ENCODE measurements around the gene ZNF738.
A peak's percentile ranks its signal among the peaks of the same experiment; 100 is the strongest.
"Not testable (repeated sequence)": the region's sequence is repeated elsewhere in the genome, so short reads cannot be mapped to it uniquely, and the experiment has no call there.

Gene ZNF738

DNA sequence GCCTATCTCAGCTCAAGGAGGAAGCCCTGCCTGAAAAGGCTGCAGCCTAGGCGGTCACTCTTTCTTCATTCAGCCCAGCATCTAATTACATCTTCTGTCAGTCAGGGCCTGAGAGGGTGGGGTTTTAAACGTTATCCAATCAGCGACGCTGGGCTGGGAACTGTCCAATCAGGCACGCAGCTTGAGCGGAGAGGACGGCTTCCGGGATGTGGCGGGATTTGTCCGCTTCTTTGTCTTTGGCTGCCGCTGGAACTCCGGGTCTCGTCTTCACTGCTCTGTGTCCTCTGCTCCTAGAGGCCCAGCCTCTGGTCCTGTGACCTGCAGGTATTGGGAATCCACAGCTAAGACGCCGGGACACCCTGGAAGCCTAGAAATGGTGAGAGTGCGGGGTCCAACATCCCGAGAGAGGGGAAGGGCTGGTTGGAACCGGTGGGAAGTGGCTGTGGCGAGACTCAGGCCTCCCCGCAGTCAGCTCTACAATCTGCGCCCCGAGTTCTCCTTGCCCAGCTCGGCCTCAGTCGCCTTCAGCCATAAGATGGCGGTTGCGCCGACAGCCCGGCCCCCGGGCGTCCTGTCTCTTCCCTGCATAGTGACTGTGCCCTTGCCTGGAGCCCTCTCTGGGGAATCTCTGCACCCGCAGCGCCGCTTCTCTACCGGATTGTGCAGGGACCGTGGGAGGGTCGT, at the start of gene ZNF738:
ZNF738 (plus strand) TSS at position 233 of the 684 bp plus-strand sequence; CDS start at position 374, 141 bp downstream.
- DNase-seq (ENCODE audit: low read depth in 2 of 2) = peak; percentile 82 to 85

DNA sequence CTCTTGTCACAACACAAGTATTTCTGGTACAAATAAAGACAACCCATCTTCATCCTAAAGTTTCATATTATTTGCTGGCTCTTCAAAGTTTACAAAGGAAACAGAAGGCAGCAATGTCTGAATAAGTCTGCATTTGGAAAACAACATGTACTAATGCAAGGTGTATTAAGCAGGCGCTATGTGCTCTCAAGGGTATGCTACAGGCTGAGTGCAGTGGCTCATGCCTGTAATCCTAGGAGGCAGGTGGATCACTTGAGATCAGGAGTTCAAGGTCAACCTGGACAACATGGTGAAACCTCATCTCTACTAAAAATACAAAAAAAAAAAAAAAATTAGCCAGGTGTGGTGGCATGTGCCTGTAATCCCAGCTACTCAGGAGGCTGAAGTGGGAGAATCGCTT, 46.0 kb upstream of the ZNF738 start:
- DNase-seq (ENCODE audit: low read depth in 2 of 2) = not testable (repeated sequence)

DNA sequence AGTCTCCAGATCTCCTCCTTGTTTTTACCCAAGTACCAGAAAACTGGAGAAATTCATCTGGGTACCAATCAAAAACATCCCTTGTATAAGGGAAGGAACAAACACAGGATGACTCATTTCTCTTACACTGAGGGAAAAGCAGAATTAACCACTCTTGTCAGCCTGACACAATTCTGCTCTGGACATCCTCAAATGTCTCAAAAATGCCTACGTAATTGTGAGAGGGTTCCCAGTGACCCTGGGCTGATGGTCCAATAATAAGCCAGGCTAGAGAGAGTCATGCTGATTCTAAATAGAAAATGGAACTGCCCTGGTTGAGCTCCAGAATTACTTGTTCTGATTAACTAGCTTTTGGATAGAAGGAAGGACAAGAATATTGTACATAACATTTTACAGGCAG, 44.1 kb upstream of the ZNF738 start:
- no peak for DNase-seq (ENCODE audit: low read depth in 2 of 2)

DNA sequence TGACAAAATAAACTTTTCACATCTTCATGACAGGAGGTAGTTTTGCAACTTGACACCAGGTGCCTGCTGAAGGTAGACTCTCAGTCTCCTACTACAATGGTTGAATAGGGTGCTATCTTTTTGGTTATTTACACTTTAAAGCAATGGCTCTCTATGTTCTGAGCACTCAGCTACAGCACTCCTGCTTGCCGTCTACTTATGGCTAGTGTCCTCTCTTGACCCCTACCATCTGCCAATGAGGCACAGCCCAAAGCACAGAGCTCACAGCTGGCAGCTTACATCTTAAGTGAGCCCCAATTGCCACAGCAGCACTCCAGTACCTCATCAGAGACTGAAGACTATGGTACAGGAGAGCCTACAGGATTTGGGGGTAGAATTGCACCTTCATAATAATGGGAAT, 41.0 kb upstream of the ZNF738 start:
- no peak for DNase-seq (ENCODE audit: low read depth in 2 of 2)

DNA sequence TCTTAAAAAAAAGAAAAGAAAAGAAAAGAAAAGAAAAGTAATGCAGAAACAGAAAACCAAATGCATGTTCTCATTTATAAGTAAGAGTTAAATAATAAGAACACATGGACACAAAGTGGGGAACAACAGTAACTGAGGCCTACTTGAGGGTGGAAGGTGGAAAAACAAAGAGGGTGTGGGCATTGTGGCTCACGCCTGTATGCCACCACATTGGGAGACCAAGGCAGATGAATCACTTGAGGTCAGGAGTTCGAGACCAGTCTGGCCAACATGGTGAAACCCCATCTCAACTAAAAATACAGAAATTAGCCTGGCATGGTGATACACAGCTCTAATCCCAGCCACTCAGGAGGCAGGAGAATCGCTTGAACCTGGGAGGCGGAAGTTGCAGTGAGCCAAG, 37.7 kb upstream of the ZNF738 start:
- DNase-seq (ENCODE audit: low read depth in 2 of 2) = no peak

DNA sequence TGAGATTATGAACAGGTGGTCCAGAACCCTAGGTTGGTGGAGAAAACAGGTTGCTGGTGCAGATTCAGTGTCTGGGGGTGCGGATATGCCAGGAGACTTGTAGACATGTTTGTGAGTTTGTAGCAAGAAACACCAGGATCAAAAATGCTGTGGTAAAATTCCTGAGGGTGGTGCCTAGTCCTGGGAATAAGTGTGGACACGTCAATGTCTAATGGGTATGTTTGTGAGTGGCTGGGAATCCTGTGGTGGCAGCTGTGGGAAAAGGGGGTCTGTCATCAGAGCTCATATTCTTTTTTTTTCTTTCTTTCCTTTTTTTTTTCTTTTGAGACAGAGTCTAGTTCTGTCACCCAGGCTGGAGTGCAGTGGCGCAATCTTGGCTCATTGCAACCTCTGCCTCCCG, 36.8 kb upstream of the ZNF738 start:
- DNase-seq (ENCODE audit: low read depth in 2 of 2) = no peak

DNA sequence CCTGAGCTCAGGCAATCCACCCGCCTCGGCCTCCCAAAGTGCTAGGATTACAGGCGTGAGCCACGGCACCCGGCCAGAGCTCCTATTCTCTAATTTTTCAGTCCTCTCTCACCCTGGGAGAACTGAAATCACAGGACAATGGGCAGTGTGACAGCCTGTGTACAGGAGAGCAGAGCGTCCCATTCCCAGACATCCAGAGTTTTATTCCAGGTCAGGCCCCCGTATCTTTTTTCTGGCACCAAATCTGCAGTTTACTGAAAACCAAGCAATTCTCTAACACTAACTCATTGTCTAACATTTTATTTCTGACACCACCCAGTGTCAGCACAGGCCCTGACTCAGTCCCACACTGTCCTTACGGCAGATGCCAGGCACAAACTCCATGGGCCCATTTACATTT, 36.3 kb upstream of the ZNF738 start:
- DNase-seq (ENCODE audit: low read depth in 2 of 2) = no peak

DNA sequence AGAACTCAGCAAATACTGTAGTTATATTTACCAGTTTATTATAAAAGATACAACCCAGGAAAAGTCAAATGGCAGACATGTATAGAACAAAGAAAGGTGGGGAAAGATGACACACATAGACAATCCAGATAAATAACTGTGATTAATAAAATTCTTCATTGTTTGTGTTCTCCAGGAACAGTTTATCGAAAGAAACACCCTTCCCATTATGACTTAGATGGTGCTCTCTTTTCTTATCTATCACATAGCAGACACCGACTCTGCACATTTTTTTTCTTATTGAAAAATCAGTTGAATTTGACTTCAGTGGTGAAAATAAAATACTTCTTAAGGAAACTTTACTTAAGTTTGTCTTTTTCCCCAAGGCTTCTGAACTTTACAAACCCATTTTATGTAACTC, 35.8 kb upstream of the ZNF738 start:
- no peak for DNase-seq (ENCODE audit: low read depth in 2 of 2)

DNA sequence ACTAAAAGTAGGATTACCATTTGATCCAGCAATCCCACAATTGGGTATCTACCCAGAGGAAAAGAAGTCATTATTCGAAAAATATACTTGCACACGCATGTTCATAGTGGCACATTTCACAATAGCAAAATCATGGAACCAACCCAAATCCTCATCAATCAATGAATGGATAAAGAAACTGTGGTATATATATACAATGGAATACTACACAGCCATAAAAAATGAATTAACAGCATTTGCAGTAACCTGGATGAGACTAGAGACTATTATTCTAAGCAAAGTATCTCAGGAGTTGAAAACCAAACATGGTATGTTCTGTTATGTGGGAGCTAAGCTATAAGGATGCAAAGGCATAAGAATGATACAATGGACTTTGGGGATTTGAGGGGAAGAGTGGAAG, 32.6 kb upstream of the ZNF738 start:
- no peak for DNase-seq (ENCODE audit: low read depth in 2 of 2)

DNA sequence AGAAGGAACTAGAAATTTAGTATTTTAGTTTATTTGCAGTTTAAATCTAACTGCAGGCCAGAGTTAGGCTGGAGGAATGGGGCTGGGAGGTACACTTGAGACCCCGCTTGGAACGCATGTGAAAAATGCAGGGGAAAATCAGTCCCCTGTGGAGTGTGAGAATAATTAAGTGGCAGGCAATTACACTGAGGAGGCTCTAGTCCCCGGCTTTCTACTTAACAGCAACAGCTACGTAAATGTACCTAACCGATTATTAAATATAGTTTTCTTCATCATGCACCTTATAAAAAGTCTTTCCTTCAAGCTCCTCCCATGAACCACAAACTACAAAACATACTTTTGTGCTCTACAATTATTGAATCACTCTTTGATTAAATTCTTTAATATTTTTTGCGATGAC, 30.4 kb upstream of the ZNF738 start:
- DNase-seq (ENCODE audit: low read depth in 2 of 2) = no peak

DNA sequence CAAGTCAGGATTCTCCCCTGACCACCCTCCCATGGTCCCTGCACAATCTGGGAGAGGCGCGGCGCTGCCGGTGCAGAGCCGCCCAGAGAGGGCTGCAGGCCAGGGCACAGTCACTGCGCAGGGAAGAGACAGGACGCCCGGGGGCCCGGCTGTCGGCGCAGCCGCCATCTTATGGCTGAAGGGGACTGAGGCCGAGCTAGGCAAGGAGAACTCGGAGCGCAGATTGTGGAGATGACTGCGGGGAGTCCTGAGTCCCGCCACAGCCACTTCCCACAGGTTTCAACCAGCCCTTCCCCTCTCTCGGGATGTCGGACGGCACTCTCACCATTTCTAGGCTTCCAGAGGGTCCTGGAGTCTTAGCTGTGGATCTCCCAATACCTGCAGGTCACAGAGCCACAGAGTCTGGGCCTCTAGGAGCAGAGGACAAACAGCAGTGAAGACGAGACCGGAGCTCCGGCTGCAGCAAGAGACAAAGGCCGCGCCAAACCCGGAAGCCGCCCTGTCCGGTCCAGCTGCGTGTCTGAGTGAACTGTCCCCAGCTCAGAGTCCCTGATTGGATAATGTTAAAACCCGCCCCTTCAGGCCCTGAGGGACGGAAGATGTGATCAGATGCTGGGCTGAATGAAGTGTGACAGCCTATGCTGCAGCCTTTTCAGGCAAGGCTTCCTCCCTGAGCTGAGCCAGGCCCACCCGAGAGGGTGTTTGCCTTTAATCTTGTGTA, 29.8 kb upstream of the ZNF738 start, which contains the start of gene ZNF708:
ZNF708 (minus strand) TSS at position 526 of the 721 bp plus-strand sequence; CDS start at position 328, 198 bp downstream.
- peak; percentile 66 to 68 for DNase-seq (ENCODE audit: low read depth in 2 of 2)

DNA sequence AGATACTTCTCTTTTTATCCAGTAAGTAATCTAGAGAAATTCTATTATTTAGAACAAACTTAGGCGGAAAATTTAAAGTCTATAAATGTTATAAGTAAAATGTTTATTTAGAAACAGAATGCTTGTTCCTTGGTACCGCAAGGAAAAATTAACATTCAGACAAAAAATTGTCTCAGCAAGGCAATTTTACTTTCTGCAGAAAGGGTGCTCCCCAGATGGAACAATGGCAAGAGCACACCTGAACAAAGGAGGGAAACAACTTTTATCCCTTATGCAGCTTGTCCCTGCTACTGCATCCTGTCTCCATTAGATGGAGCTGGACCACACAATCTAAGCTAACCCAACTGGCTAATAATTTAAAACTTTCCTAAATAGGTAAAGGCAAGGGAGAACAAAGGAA, 23.1 kb upstream of the ZNF738 start:
- DNase-seq (ENCODE audit: low read depth in 2 of 2) = no peak

DNA sequence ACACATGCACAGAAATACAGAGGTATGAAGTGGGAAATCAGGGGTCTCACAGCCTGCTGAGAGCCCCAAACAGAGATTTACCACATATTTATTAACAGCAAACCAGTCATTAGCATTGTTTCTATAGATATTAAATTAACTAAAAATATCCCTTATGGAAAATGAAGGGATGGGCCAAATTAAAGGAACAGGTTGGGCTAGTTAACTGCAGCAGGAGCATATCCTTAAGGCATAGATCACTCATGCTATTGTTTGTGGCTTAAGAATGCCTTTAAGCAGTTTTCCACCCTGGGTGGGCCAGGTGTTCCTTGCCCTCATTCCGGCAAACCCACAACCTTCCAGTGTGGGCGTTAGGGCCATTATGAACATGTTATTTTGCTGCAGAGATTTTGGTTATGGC, 14.0 kb upstream of the ZNF738 start:
- not testable (repeated sequence) for DNase-seq (ENCODE audit: low read depth in 2 of 2)

DNA sequence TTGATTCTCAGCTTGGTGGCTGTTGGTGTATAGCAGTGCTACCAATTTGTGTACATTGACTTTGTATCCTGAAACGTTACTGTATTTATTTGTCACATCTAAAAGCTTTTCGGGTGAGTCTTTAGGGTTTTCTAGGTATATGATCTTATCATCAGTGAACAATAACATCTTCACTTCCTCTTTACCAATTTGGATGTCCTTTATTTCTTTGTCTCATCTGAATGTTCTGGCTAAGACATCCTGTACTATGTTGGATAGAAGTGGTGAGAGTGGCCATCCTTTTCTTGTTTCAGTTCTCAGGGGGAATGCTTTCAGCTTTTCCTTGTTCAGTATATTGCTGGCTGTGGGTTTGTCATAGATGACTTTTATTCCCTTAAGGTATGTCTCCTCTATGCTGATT, 6.0 kb upstream of the ZNF738 start:
- no peak for DNase-seq (ENCODE audit: low read depth in 2 of 2)

DNA sequence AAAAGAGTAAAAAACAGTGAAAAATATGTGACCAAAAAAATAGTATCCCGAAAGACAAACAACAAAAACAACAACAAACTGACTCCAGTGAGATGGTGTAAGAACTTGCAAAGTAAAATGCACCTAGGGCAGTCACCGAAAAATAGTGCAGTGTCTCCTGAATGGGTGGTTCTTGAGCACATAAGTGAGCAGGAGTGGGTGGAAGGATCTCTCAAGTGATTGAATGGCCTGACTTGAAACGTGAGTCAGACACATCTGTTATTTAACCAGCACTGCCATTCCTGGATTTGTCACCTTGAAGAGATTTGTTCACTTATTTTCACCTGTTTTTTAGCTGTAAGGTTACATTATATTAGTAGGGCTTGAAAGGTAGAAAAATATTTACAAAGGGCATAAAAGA, 3.5 kb downstream of the ZNF738 start:
- no peak for DNase-seq (ENCODE audit: low read depth in 2 of 2)

DNA sequence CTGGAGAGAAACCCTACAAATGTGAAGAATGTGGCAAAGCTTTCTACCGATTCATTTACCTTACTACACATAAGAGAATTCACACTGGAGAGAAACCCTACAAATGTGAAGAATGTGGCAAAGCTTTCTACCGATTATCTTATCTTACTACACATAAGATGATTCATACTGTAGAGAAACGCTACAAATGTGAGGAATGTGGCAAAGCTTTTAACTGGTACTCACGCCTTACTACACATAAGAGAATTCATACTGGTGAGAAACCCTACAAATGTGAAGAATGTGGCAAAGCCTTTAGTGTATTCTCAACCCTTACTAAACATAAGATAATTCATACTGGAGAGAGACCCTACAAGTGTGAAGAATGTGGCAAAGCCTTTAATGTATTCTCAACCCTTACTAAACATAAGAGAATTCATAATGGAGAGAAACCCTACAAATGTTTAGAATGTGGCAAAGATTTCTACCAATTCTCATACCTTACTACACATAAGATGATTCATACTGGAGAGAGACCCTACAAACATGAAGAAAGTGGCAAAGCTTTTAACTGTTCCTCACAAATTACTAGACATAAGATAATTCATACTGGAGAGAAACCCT, 25.3 kb downstream of the ZNF738 start:
- no peak for DNase-seq (ENCODE audit: low read depth in 2 of 2)

DNA sequence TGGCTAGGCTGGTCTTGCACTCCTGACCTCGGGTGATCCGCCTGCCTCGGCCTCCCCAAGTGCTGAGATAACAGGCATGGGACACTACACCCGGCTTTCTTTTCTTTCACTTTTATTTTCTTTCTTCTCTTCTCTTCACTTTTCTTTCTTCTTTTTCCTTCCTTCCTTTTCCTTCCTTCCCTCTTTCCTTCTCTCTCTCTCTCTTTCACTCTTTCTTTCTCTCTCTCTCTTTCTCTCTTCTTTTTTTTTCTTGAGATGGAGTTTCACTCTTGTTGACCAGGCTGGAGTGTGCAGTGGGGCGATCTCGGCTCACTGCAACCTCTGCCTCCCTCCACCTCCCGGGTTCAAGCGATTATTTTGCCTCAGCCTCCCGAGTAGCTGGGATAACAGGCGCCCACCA, 37.3 kb downstream of the ZNF738 start:
- no peak for DNase-seq (ENCODE audit: low read depth in 2 of 2)

DNA sequence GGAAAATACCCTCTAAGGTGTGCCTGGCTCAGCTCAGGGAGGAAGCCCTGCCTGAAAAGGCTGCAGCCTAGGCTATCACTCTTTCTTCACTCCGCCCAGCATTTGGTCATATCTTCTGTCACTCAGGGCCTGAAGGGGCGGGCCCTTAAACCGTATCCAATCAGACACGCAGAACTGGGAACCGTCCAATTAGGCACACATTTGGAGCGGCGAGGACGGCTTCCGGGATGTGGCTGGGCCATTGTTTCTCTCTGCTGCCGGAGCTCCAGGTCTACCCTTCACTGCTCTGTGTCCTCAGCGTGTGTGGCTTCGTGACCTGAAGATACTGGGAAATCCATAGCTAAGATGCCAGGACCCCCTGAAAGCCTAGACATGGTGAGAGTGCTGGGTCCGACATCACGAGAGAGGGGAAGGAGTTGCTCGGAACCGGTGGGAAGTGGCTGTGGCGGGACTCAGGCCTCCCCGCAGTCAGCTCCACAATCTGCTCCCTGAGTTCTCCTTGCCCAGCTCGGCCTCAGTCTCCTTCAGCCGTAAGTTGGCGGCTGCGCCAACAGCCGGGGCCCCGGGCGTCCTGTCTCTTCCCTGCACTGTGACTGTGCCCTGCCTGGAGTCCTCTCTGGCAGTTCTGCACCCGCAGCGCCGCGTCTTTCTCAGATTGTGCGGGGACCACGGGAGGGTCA, 38.2 kb downstream of the ZNF738 start, which contains the start of gene ZNF493:
ZNF493 (plus strand) TSS at position 241 of the 680 bp plus-strand sequence; CDS start at position 346, 105 bp downstream.
- peak; percentile 84 to 85 for DNase-seq (ENCODE audit: low read depth in 2 of 2)

DNA sequence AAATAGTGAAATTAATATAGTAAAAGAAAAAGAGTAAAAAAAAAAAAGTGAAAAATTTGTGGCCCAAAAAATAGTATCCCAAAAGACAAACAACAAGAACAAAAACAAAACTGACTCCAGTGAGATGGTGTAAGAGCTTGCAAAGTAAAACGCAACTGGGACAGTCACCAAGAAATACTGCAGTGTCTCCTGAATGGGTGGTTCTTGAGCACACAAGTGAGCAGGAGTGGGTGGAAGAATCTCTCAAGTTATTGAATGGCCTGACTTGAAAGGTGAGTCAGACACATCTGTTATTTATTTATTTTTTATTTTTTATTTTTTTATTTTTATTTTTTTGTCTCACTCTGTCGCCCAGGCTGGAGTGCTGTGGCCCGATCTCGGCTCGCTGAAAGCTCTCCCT, 40.1 kb downstream of the ZNF738 start:
- DNase-seq (ENCODE audit: low read depth in 2 of 2) = no peak

DNA sequence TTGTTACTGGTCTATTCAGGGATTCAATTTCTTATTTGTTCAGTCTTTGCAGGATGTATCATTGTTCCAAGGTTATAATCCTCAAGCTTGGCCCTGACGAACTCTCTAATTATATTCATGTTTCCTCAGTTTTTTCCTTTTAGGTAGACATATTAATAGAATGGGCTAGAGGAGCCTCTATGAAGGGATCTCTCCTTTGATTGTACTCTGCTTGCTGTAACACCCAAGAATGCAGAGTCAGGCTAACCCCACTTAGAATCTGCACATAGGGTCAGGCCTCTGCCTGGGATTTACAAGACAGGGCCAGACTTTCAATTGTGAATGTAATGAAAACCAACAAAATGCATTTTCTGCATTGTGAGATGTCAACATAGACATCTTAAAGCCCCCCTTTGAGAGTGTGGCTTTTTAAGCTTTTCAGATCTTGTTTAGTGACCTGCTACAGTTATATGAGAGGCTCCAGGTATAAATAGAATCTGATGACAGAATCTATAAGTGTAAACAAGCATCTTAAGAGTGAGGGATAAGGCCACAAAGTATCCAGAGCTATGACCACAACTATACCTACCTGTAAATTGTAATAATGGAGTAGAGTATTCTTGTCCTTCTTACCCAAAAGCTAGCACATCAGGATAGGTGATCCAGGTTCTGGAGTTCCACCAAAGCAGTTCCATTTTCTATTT, 43.6 kb downstream of the ZNF738 start:
- no peak for DNase-seq (ENCODE audit: low read depth in 2 of 2)

DNA sequence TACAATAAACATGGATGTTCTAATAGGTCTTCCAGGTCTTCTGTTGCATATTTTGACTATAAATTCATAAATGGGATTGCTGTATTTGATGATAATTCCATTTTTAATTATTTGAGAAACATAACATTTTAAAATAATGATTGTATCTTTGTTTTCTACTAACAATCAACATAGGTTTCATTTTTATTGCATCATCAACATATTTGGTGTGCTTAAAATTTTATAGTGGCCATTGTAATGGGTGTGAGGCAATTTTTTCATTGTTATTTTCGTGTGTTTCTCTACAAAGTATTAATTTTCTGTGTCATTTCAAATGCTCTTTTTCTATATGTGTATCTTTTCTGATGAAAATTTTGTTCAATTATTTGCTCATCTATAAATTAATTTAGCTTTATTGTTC, 51.4 kb downstream of the ZNF738 start:
- no peak for DNase-seq (ENCODE audit: low read depth in 2 of 2)

DNA sequence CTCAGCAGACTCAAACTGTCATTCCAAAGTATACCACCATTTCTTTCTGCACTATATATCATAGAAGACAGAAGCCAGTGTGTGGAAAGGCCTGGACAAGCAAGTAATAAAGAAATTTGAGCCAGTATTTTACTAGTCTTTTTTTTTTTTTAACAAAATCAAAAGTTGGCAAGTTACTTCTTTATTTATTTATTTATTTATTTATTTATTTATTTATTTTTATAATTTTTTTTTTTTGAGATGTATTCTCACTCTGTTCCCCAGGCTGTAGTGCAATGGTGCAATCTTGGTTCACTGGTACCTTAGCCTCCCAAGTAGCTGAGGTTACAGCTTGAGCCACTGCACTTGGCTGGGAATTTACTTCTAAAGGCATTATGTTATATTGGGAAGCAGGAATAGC, 63.4 kb downstream of the ZNF738 start:
- DNase-seq (ENCODE audit: low read depth in 2 of 2) = no peak

Measured in fibroblast of skin of left biceps (primary cell).